Effector memory CD8-positive, alpha-beta T cell (primary cell): ENCODE measurements around the gene POLR1B.
"Not testable (repeated sequence)": the region's sequence is repeated elsewhere in the genome, so short reads cannot be mapped to it uniquely, and the experiment has no call there.

Experiments used
- ATAC-seq: fragments of 150-1000 bp; cut with Tn5 transposase; replicated peaks from 2 replicates; pipeline ENCODE4 v1.10.0; 2021; ENCODE audit warnings: mild to moderate bottlenecking, moderate library complexity
- DNase-seq, 3 experiments: peaks; one replicate each; pipeline ENCODE4 v3.0.0; 2021
- H3K27ac Mint-ChIP-seq, 2 donors: one replicate each; pipeline ENCODE4 v1.8.0; 2022; ENCODE audit warnings: mild to moderate bottlenecking in 2 of 2, mixed read lengths in 2 of 2, moderate library complexity in 2 of 2
- H3K27me3 Mint-ChIP-seq, 2 donors: one replicate each; pipeline ENCODE4 v1.8.0; 2022; ENCODE audit warnings: mixed read lengths in 2 of 2
- H3K36me3 Mint-ChIP-seq: one replicate; pipeline ENCODE4 v1.8.0; 2022; ENCODE audit warnings: mild to moderate bottlenecking, moderate library complexity, mixed read lengths; ENCODE audit not compliant: insufficient read depth
- H3K4me1 Mint-ChIP-seq, 2 donors: one replicate each; pipeline ENCODE4 v1.8.0; 2022; ENCODE audit warnings: low read depth in 2 of 2, mixed read lengths in 2 of 2
- H3K4me3 Mint-ChIP-seq, 2 donors: one replicate each; pipeline ENCODE4 v1.8.0; 2022; ENCODE audit warnings: mild to moderate bottlenecking in 2 of 2, mixed read lengths in 2 of 2, moderate library complexity in 2 of 2
- H3K9me3 Mint-ChIP-seq, 2 donors: one replicate each; pipeline ENCODE4 v1.8.0; 2022; ENCODE audit warnings: mixed read lengths in 2 of 2

Gene POLR1B

GRCh38 chr2:112593736-112594135 is 51.5 kb downstream of the POLR1B start:
- H3K36me3 Mint-ChIP-seq = peaks cover 17% of the 10 kb centered on the region
- H3K4me1 Mint-ChIP-seq = no peaks in the 10 kb centered on the region
- H3K27me3 Mint-ChIP-seq = no peaks in the 10 kb centered on the region
- peak overlapping the region in 1 of 2 donors; percentile 12 for H3K27ac Mint-ChIP-seq
- no peak for DNase-seq
- no peak for ATAC-seq
- H3K4me3 Mint-ChIP-seq = no peak overlapping the region
- no peaks in the 10 kb centered on the region for H3K9me3 Mint-ChIP-seq

GRCh38 chr2:112597537-112598322 is 55.5 kb downstream of the POLR1B start:
- H3K4me3 Mint-ChIP-seq = no peak overlapping the region
- peaks cover 6% of the 10 kb centered on the region for H3K36me3 Mint-ChIP-seq
- H3K9me3 Mint-ChIP-seq = no peaks in the 10 kb centered on the region
- H3K27me3 Mint-ChIP-seq = no peaks in the 10 kb centered on the region
- DNase-seq = no peak
- no peak overlapping the region for H3K27ac Mint-ChIP-seq
- ATAC-seq = no peak
- peaks cover 4 to 6% of the 10 kb centered on the region in 2 donors for H3K4me1 Mint-ChIP-seq

GRCh38 chr2:112600634-112601033 is 58.4 kb downstream of the POLR1B start:
- H3K27ac Mint-ChIP-seq = no peak overlapping the region
- H3K4me1 Mint-ChIP-seq = peaks cover 4 to 6% of the 10 kb centered on the region in 2 donors
- no peak for ATAC-seq

GRCh38 chr2:112601754-112602153 is 59.5 kb downstream of the POLR1B start:
- Mint-ChIP-seq H3K4me1 (peaks cover 6 to 10% of the 10 kb centered on the region in 2 donors), H3K27me3 (no peaks in the 10 kb centered on the region), H3K36me3 (no peaks in the 10 kb centered on the region), H3K27ac (no peak overlapping the region), H3K9me3 (no peaks in the 10 kb centered on the region), H3K4me3 (no peak overlapping the region)
- ATAC-seq (no peak), DNase-seq (no peak)

More at GRCh38 chr2:112600634-112601033, 58.4 kb downstream of the POLR1B start:
- Mint-ChIP-seq H3K27me3 (no peaks in the 10 kb centered on the region), H3K4me3 (no peak overlapping the region), H3K36me3 (no peaks in the 10 kb centered on the region), H3K9me3 (no peaks in the 10 kb centered on the region)
- no peak for DNase-seq

GRCh38 chr2:112602917-112603316 is 60.7 kb downstream of the POLR1B start:
- no peak overlapping the region for H3K27ac Mint-ChIP-seq
- no peak overlapping the region for H3K4me3 Mint-ChIP-seq
- peaks cover 6 to 10% of the 10 kb centered on the region in 2 donors for H3K4me1 Mint-ChIP-seq
- H3K9me3 Mint-ChIP-seq = no peaks in the 10 kb centered on the region
- H3K36me3 Mint-ChIP-seq = no peaks in the 10 kb centered on the region
- no peak for DNase-seq
- ATAC-seq = no peak
- no peaks in the 10 kb centered on the region for H3K27me3 Mint-ChIP-seq

- Mint-ChIP-seq H3K4me3 (no peak overlapping the region), H3K4me1 (peaks cover 6 to 10% of the 10 kb centered on the region in 2 donors), H3K27me3 (no peaks in the 10 kb centered on the region), H3K36me3 (no peaks in the 10 kb centered on the region), H3K27ac (peak overlapping the region in 1 of 2 donors; percentile 61), H3K9me3 (no peaks in the 10 kb centered on the region)
- DNase-seq (no peak), ATAC-seq (no peak)
Observed at GRCh38 chr2:112603731-112604130, 61.5 kb downstream of the POLR1B start.

GRCh38 chr2:112604952-112605351 is 62.7 kb downstream of the POLR1B start:
- Mint-ChIP-seq H3K4me1 (peaks cover 5 to 8% of the 10 kb centered on the region in 2 donors), H3K36me3 (no peaks in the 10 kb centered on the region), H3K4me3 (no peak overlapping the region), H3K27me3 (no peaks in the 10 kb centered on the region), H3K27ac (peak overlapping the region in 1 of 2 donors; percentile 42), H3K9me3 (no peaks in the 10 kb centered on the region)
- ATAC-seq = no peak
- DNase-seq = no peak

GRCh38 chr2:112605926-112606325 is 63.7 kb downstream of the POLR1B start:
- peak overlapping the region in 1 of 2 donors; percentile 42 for H3K27ac Mint-ChIP-seq
- no peaks in the 10 kb centered on the region for H3K36me3 Mint-ChIP-seq
- ATAC-seq = no peak

GRCh38 chr2:112606547-112606946 is 64.3 kb downstream of the POLR1B start:
- Mint-ChIP-seq H3K9me3 (no peaks in the 10 kb centered on the region), H3K4me3 (no peak overlapping the region), H3K27ac (peak overlapping the region in 1 of 2 donors; percentile 23), H3K4me1 (peaks cover 2 to 5% of the 10 kb centered on the region in 2 donors), H3K27me3 (no peaks in the 10 kb centered on the region), H3K36me3 (no peaks in the 10 kb centered on the region)
- DNase-seq (no peak), ATAC-seq (no peak)

More at GRCh38 chr2:112605926-112606325, 63.7 kb downstream of the POLR1B start:
- H3K9me3 Mint-ChIP-seq = no peaks in the 10 kb centered on the region
- no peak overlapping the region for H3K4me3 Mint-ChIP-seq
- no peak for DNase-seq
- no peaks in the 10 kb centered on the region for H3K27me3 Mint-ChIP-seq
- peaks cover 2 to 5% of the 10 kb centered on the region in 2 donors for H3K4me1 Mint-ChIP-seq

- Mint-ChIP-seq H3K4me3 (no peak overlapping the region), H3K27me3 (no peaks in the 10 kb centered on the region), H3K27ac (no peak overlapping the region), H3K9me3 (no peaks in the 10 kb centered on the region), H3K36me3 (no peaks in the 10 kb centered on the region), H3K4me1 (peaks cover 2 to 5% of the 10 kb centered on the region in 2 donors)
- ATAC-seq (no peak), DNase-seq (no peak)
Observed at GRCh38 chr2:112607680-112608438, 65.6 kb downstream of the POLR1B start.

GRCh38 chr2:112609320-112609719 is 67.1 kb downstream of the POLR1B start:
- not testable (repeated sequence) for H3K4me1 Mint-ChIP-seq, DNase-seq, H3K4me3 Mint-ChIP-seq, H3K27ac Mint-ChIP-seq, H3K36me3 Mint-ChIP-seq, H3K9me3 Mint-ChIP-seq, H3K27me3 Mint-ChIP-seq, ATAC-seq

- not testable (repeated sequence) for H3K9me3 Mint-ChIP-seq, H3K27ac Mint-ChIP-seq, H3K4me1 Mint-ChIP-seq, H3K36me3 Mint-ChIP-seq, DNase-seq, H3K27me3 Mint-ChIP-seq, ATAC-seq, H3K4me3 Mint-ChIP-seq
Observed at GRCh38 chr2:112612283-112612682, 70.0 kb downstream of the POLR1B start.

- H3K9me3 Mint-ChIP-seq = no peaks in the 10 kb centered on the region
- DNase-seq (no peak), ATAC-seq (no peak)
- no peaks in the 10 kb centered on the region for H3K27me3 Mint-ChIP-seq
- H3K27ac Mint-ChIP-seq = no peak overlapping the region
- no peaks in the 10 kb centered on the region for H3K36me3 Mint-ChIP-seq
- no peaks in the 10 kb centered on the region for H3K4me1 Mint-ChIP-seq
- H3K4me3 Mint-ChIP-seq = no peak overlapping the region
Observed at GRCh38 chr2:112614201-112614840, 72.1 kb downstream of the POLR1B start.
